ENCODE measurements around the gene IFNA13. TPM values are rescaled to one million over a fixed set of nuclear protein-coding genes. Genes with fewer than 3 reads are reported as not detected.
"Not testable (repeated sequence)": the region's sequence is repeated elsewhere in the genome, so short reads cannot be mapped to it uniquely, and the experiment has no call there.

The IFNA13 gene
- total and polyA plus RNA-seq, 4 donors: not detected

- 50 to 53% methylated on average over 5 of the region's 5 CpGs for WGBS, 2 donors
These were observed 13.8 kb upstream of the IFNA13 start for GRCh38 chr9:21381448-21382339.

GRCh38 chr9:21371467-21371866 is 3.6 kb upstream of the IFNA13 start:
- not testable (repeated sequence) for DNase-seq; H3K36me3 ChIP-seq (ENCODE audit: control insufficient read depth in 4 of 4, insufficient read depth in 4 of 4, low read length in 4 of 4); ATAC-seq (ENCODE audit: insufficient read depth, low FRiP score); H3K4me3 ChIP-seq; H3K9ac ChIP-seq (ENCODE audit: insufficient read depth in 1 of 2, low read length in 2 of 2); H3K27me3 ChIP-seq (ENCODE audit: control insufficient read depth in 3 of 3, insufficient read depth in 3 of 3, low read length in 2 of 3); H3K4me1 ChIP-seq (ENCODE audit: control insufficient read depth in 5 of 5, insufficient read depth in 5 of 5, low read length in 5 of 5); H3K27ac ChIP-seq (ENCODE audit: low read depth in 1 of 2, low read length in 1 of 2); H3K9me3 ChIP-seq (ENCODE audit: control insufficient read depth in 4 of 4, insufficient read depth in 3 of 4, low read length in 3 of 4)
- WGBS, 2 donors: 75 to 81% methylated on average over 4 of the region's 4 CpGs

More at GRCh38 chr9:21381448-21382339, 13.8 kb upstream of the IFNA13 start:
- TF ChIP-seq, protein P1, sequence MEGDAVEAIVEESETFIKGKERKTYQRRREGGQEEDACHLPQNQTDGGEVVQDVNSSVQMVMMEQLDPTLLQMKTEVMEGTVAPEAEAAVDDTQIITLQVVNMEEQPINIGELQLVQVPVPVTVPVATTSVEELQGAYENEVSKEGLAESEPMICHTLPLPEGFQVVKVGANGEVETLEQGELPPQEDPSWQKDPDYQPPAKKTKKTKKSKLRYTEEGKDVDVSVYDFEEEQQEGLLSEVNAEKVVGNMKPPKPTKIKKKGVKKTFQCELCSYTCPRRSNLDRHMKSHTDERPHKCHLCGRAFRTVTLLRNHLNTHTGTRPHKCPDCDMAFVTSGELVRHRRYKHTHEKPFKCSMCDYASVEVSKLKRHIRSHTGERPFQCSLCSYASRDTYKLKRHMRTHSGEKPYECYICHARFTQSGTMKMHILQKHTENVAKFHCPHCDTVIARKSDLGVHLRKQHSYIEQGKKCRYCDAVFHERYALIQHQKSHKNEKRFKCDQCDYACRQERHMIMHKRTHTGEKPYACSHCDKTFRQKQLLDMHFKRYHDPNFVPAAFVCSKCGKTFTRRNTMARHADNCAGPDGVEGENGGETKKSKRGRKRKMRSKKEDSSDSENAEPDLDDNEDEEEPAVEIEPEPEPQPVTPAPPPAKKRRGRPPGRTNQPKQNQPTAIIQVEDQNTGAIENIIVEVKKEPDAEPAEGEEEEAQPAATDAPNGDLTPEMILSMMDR (IDR thresholded peaks at IDR 0.05; ENCODE audit: control extremely low read depth, extremely low read depth): no peak
- Histone ChIP-seq H3K4me1 (ENCODE audit: control insufficient read depth in 5 of 5, insufficient read depth in 5 of 5, low read length in 5 of 5) (no peaks in the 10 kb centered on the region), H3K36me3 (ENCODE audit: control insufficient read depth in 4 of 4, insufficient read depth in 4 of 4, low read length in 4 of 4) (no peaks in the 10 kb centered on the region), H3K4me3 (no peak overlapping the region), H3K27ac (ENCODE audit: low read depth in 1 of 2, low read length in 1 of 2) (no peak overlapping the region), H3K27me3 (ENCODE audit: control insufficient read depth in 3 of 3, insufficient read depth in 3 of 3, low read length in 2 of 3) (no peaks in the 10 kb centered on the region), H3K9me3 (ENCODE audit: control insufficient read depth in 4 of 4, insufficient read depth in 3 of 4, low read length in 3 of 4) (no peaks in the 10 kb centered on the region), H3K9ac (ENCODE audit: insufficient read depth in 1 of 2, low read length in 2 of 2) (no peak overlapping the region)
- peak; percentile 27 for ATAC-seq (ENCODE audit: insufficient read depth, low FRiP score)
- no peak for DNase-seq

- H3K27ac ChIP-seq (ENCODE audit: low read depth in 1 of 2, low read length in 1 of 2); DNase-seq; H3K27me3 ChIP-seq (ENCODE audit: control insufficient read depth in 3 of 3, insufficient read depth in 3 of 3, low read length in 2 of 3); H3K36me3 ChIP-seq (ENCODE audit: control insufficient read depth in 4 of 4, insufficient read depth in 4 of 4, low read length in 4 of 4); H3K4me3 ChIP-seq; ATAC-seq (ENCODE audit: insufficient read depth, low FRiP score); H3K4me1 ChIP-seq (ENCODE audit: control insufficient read depth in 5 of 5, insufficient read depth in 5 of 5, low read length in 5 of 5); H3K9ac ChIP-seq (ENCODE audit: insufficient read depth in 1 of 2, low read length in 2 of 2); H3K9me3 ChIP-seq (ENCODE audit: control insufficient read depth in 4 of 4, insufficient read depth in 3 of 4, low read length in 3 of 4): not testable (repeated sequence)
- WGBS, 2 donors: 85 to 96% methylated on average over 1 of the region's 2 CpGs
These were observed 688 bp downstream of the IFNA13 start for GRCh38 chr9:21367169-21367568.

- H3K4me3 ChIP-seq: no peak overlapping the region
- WGBS, 2 donors: 88 to 95% methylated on average over 8 of the region's 8 CpGs
- no peak overlapping the region for H3K27ac ChIP-seq (ENCODE audit: low read depth in 1 of 2, low read length in 1 of 2)
- H3K9me3 ChIP-seq (ENCODE audit: control insufficient read depth in 4 of 4, insufficient read depth in 3 of 4, low read length in 3 of 4): no peaks in the 10 kb centered on the region
- TF ChIP-seq, protein P1 (IDR thresholded peaks at IDR 0.05; ENCODE audit: control extremely low read depth, extremely low read depth): no peak
- H3K36me3 ChIP-seq (ENCODE audit: control insufficient read depth in 4 of 4, insufficient read depth in 4 of 4, low read length in 4 of 4): no peaks in the 10 kb centered on the region
- no peaks in the 10 kb centered on the region for H3K4me1 ChIP-seq (ENCODE audit: control insufficient read depth in 5 of 5, insufficient read depth in 5 of 5, low read length in 5 of 5)
- ATAC-seq (ENCODE audit: insufficient read depth, low FRiP score) (no peak), DNase-seq (no peak)
- no peak overlapping the region for H3K9ac ChIP-seq (ENCODE audit: insufficient read depth in 1 of 2, low read length in 2 of 2)
- no peaks in the 10 kb centered on the region for H3K27me3 ChIP-seq (ENCODE audit: control insufficient read depth in 3 of 3, insufficient read depth in 3 of 3, low read length in 2 of 3)
These were observed 5.6 kb downstream of the IFNA13 start for GRCh38 chr9:21362287-21362686.

Measured in lung (tissue), 12 donors.